Activated gamma-delta T cell (primary cell): Measurements from ENCODE around the gene APOO.

ENCODE experiments used
- DNase-seq: peaks from one replicate; lab custom pipeline; 2025; lab: John Stamatoyannopoulos, UW
- total RNA-seq, 2 donors: gene quantifications; one replicate each; lab custom pipeline; 2026; lab: John Stamatoyannopoulos, UW

The APOO gene
- total RNA-seq: 4.2 to 5.4 reads per million in 2 donors

- peak; percentile 85 for DNase-seq
Measured at GRCh38 chrX:23907498-23908218, at the start of gene APOO, which contains the start of gene CXorf58. Gene APOO (minus strand): TSS chrX:23907938. CDS start chrX:23907702, 236 bp downstream. Gene CXorf58 (plus strand): TSS chrX:23908006. CDS start chrX:23910303, 2,297 bp downstream.

GRCh38 chrX:23954396-23954795 is 46.7 kb upstream of the APOO start:
- no peak for DNase-seq

- DNase-seq: no peak
Measured at GRCh38 chrX:23953908-23954269, 46.2 kb upstream of the APOO start.

DNA sequence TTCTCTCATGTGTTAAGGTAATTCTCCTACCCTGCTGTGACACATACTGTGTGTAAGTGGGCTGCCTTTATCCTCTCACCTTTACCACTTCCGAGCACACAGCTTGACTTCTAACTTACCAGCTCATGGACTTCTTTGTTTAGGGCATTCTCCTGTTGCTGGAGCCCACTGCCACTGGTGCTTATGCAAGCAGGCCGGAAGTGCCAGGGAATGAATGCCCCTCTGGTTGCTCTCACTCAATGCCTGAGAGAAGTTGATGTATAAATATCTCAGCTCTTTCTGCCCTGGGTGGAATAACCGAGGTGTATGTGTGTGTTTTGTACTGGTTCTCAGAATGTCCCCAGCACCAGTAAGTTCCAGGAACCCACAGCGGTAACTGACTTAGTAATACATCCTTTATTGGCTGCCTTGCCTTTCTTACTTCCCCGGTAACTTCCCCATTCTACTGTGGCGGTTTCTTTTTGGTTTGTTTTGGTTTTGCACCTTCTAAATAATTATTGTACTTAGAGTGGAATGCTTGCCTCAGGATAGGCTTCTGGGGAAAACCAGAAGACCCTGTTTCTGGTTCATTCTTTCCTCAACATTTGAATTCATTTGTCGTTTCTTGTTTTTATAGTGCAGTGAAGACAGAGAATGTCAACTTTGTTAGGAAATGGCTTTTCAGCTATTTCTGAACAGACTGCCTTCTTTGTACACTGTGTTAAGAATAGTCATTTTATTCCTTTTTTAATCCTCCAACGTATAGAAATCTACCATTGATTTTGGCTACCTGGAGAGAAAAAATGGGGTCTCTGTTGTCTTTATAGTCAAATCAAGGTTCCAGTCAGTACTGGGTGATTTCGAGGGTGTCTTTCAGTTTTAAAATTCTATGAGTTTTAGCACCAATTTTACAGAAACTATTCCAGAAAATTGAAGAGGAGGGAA is 45.5 kb upstream of the APOO start:
- no peak for DNase-seq

DNA sequence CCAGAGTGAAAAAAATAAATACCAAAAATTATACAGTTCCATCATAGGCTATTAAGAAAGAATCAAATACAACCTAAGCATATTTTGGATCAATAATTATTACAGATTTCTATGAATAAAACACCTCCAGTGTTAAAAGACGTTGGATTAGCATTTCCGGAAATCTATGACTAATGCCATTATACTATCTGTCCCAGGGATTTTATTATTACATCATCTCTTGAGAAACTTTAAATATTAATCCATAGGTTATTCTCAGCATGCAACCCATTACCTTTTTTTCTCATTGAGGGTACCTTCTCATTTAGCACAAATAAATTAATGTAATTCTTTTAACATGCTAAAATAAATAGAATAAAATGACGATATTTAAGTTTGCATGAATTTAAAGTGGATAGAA is 44.7 kb upstream of the APOO start:
- no peak for DNase-seq

- DNase-seq: no peak
Measured at GRCh38 chrX:23945206-23945605, 37.5 kb upstream of the APOO start.

DNA sequence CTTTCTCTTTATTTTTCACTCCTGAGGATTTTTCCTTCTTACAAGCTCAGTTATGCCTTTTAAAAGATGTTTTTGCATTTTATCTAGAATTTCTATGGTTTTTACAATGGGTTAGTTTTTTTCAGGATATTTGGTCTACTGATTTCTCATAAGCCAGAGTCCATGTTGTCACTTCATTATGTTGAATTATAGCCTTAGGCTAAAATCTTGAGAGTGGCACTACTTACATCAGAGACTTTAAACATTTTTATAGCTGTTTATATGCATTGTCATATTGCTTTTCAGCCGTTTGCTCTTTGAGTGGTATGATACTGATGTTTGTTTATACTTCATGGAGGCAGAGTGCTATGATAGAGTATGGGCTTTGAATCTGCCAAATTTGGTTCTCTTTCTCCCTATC is 36.5 kb upstream of the APOO start:
- no peak for DNase-seq

DNA sequence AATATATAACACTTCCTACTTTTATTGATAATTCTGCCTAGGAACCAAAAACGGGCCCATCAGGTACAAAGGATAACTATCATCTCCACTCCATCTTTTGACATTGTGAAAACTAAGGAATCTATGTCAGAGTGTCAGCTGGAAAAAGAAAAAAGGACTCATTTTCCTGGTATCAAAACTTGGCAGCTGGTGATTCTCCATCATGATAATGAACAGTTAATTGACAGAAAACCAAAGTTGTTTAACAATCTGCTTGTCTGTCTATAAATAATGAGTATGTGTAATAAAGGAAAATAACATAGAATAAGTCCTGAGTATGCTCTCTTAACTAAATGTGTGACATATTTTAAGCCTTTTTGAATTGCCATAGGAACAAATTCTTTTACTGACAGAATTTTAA is 31.5 kb upstream of the APOO start:
- no peak for DNase-seq

- DNase-seq: no peak
Measured at GRCh38 chrX:23938690-23939089, 31.0 kb upstream of the APOO start.

- DNase-seq: no peak
Measured at GRCh38 chrX:23937100-23937499, 29.4 kb upstream of the APOO start.

DNA sequence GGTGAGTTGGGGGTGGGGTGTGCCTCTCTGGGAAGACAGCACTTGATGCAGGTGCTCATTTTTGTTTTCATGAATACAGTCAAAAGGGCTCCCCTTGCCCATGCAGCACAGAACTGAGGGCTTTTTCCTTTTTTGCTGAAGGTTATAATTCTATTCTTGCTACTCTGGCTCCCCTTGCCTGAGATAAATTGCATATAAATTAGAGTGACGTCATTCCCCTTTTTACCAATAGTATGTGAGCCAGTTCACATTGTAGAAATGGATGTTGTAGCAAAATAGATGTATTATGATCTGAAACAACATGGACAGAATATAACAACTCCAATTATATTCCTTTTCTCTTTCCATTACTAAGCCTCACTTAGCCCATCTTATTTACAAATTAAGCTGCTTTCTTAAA is 28.4 kb upstream of the APOO start:
- no peak for DNase-seq

- DNase-seq: no peak
Measured at GRCh38 chrX:23935106-23935505, 27.4 kb upstream of the APOO start.

DNA sequence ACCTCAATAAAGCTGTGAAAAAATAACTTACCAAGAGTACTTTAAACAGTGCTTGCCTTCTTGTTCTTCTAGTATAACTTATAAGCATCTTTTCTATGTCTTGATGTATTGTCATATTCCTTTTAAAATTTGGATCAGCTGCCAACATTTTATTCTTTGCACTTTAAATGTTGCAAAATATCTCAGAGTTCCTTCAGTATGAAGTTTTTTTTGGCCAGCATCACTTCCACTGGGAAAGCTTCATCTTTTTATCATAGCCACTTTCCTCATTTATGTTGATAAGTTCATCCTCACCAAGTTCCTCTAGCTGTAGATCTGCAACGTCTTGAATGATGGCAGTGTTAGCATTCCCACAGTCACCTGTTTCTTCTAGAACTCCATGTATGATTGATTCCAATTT is 24.3 kb upstream of the APOO start:
- no peak for DNase-seq

DNA sequence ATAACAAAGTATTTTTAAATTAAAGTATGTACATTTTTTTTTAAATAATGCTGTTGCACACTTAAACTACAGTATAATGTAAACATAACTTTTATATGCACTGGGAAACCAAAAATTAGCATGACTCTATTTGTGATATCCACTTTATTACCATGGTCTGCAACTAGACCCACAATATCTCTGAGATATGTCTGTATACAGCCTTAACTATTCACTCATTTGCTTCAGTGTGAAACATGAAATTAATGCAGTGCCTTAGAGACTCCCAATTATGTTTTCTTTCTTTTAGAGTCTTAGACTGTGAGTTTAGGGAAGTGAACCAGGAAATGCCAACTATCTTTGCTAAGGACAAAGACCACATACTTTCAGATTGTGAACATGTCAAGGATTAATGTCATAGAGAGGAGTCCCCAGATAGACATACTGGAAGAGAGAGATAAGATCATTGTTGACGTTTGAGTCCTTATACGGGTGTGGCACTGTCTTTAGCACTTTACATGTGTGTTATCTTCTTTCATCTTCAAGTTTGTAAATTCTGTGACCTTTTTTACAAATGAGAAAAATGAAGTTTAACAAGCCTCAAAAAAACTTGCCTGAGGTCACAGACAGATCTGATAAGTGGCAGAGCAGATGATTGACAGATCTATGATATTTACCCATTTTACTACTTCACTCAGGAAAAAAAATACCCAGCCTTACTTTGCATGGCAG is 23.3 kb upstream of the APOO start:
- DNase-seq: no peak

- no peak for DNase-seq
Measured at GRCh38 chrX:23926015-23926414, 18.3 kb upstream of the APOO start.

DNA sequence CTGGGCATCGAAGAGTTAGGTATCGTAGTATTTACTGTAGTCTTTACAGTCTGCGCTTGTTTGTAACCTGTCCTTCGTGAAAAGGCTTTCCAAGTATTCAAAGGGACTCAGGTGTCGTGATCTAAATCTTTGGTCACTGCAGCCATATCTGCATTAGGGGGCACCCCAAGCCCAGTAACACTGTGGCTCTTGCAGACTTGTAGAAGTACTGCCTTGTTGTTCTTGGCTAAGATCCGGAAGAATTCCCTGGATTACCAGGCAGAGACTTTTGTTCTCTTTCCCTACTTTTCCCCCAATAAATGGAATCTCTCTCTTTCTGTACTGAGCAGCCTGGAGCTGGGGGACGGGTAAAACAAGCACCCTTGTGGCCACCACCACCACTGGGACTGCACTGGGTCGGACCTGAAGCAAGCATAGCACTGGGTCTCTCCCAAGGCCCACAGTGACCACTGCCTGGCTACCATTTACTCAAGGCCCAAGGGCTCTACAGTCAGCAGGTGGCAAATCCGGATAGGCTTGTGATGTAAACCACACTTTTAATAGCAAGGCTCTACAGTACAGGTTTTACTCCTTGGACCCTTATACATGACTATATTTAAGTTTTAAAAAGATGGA is 12.1 kb upstream of the APOO start:
- DNase-seq: no peak

DNA sequence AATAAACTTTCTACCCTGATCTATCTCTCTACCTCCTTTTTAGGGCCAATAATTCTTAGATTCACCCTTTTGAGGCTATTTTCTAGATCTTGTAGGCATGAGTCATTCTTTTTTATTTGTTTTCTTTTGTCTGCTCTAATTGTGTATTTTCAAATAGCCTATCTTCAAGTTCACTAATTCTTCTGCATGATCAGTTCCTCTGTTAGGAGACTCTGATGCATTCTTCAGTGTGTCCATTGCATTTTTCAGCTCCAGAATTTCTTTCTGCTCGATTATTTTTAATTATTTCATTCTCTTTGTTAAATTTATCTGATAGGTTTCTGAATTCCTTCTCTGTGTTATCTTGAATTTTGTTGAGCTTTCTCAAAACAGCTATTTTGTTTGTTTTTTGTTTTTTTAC is 11.4 kb upstream of the APOO start:
- no peak for DNase-seq

DNA sequence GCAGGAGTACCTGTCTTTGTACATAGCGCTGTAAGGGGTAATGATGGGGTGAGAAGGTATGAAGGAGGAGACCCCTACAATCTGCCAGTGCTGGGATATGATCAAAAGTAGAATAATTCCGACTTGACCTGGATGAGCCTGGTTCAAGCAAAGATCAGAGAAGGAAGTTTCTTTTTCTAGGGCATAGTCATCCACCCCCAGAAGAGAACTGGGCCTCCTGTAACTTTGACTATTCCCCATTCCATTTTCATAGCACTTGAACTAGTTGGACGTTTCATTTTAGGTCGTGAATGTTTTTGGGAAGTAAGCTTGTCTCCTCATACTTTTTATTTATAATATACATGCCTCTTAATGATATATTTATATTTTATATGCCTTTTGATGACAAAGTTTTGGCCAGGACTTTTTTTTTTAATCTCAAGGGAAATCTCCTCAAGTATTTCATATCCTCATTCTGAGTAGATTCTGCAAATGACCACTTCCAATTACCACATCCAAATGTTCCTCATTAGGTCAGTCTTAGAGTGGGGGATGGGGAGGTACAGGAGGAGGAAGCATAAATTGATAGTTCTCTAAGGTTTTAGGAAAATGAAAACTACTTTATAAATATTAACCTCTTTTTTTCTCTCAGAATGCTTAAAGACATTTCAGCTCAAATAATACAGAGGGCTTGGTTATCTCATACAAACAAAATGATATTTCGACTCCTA is 3.5 kb upstream of the APOO start:
- DNase-seq: no peak

- DNase-seq: no peak
Measured at GRCh38 chrX:23908219-23909004, 674 bp upstream of the APOO start.

DNA sequence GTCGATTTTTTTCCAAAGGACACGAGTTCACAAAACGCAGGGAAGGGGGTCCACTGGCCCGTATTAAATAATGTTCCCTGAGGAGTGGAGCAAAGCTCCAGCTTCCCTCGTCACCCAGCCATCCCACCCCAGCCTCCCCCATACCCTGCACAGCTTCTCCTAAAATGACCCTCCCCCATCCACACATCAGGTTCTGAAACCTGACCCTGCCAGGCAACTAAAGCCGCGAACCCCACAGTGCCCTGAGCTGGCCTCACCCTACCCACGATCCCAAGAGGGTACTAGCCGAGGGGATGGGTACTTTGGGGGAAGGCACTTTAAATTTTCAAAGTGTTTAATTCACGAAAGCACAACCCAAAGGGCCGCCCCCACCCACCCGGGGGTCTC is 634 bp downstream of the APOO start:
- no peak for DNase-seq

DNA sequence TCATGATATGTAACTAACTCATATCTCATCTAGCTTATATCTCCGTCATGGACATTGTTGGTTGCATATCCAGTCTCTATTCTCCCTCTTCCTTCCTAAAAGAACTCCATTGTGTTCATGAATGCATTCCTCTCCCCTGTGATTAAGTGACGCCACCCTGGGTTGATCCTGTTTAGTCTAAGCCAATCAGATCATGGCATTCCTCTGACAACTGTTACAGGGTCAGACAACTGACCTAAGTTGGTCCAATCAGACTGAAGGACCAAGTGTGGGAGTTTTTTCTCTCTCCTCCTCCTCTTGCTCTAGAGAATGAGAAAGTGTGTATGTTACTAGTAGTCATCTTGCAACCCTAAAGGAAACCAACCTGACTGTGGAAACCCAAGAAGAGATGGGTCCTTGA is 3.6 kb downstream of the APOO start:
- DNase-seq: no peak
